Measurements from ENCODE around the gene EVC2. TPM values are rescaled to one million over a fixed set of nuclear protein-coding genes. Genes with fewer than 3 reads are reported as not detected.

EVC2 gene
- total and polyA plus RNA-seq, 2 of the 13 experiments (the other 11 are each of a cell fraction or from before 2014, with no cell fraction given), result not detected

DNA sequence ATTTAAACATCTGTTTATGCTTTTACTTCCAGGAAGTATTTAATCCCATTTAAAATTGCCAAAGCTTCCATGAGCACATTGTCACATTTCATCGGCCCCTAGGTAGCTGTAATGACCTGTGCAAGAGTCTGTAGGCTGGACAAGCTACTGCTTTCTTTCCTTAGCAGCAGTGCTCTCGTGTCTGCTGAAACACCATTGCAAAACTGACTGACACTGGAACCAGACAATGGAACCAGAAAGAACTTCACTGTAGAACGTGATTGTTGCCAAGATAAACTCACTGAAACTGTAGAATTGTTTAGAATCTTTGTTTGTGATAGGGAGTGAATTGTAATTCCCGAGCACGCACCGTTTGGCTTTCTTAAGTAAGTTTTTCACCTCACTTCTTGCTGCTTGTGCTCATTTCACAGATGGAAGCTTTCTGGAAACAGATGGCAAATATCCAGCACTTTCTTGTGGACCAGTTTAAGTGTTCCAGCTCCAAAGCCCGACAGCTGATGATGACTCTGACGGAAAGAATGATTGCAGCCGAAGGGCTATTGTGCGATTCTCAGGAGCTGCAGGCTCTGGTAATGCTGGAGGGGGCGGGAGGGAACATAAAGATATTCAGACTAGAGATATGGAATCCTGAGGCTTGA lies 39.5 kb upstream of the EVC2 start:
- Histone ChIP-seq H3K79me2 (ENCODE audit: insufficient read depth, low read length) (no peaks in the 10 kb centered on the region), H3K4me3 (replicated peaks in 1 of 3; ENCODE audit: insufficient read depth in 1 of 3, low read depth in 2 of 3, low read length in 3 of 3) (no peak overlapping the region), H3K27me3 (ENCODE audit: control insufficient read depth in 1 of 2, insufficient read depth in 2 of 2, low read length in 2 of 2) (no peaks in the 10 kb centered on the region), H3K9me3 (ENCODE audit: low read length) (no peaks in the 10 kb centered on the region), H2AFZ (ENCODE audit: low read length) (no peak overlapping the region), H4K20me1 (ENCODE audit: insufficient read depth, low read length) (no peaks in the 10 kb centered on the region), H3K36me3 (replicated peaks in 1 of 2; ENCODE audit: control insufficient read depth in 1 of 2, insufficient read depth in 2 of 2, low read length in 2 of 2) (peaks cover 7 to 33% of the 10 kb centered on the region in 2 experiments), H3K9ac (ENCODE audit: insufficient read depth, low read depth, low read length) (no peak overlapping the region), H3K4me1 (ENCODE audit: insufficient read depth, low read length) (no peaks in the 10 kb centered on the region), H3K27ac (ENCODE audit: extremely low read length, insufficient read depth, low read length) (no peak overlapping the region), H3K4me2 (ENCODE audit: low read depth, low read length) (no peak overlapping the region)
- CTCF ChIA-PET (ENCODE audit: low intra/inter-chr PET ratio, low total read pairs), result no interaction called here
- intact Hi-C loops (cut with micrococcal nuclease; ENCODE audit: unreplicated experiment) (no loop called here), in situ Hi-C loops (cut with HindIII; ENCODE audit: extremely low pct_ligation_motif_present, low pct_unique_long_range_greater_than_20kb) (no loop called here)
- FAIRE-seq, result no peak
- TF ChIP-seq BRCA1 (CRISPR knock-in tag; IDR thresholded peaks at IDR 0.05), result no peak
- ATAC-seq, result no peak
- 93% methylated on average over 11 of the region's 11 CpGs for WGBS (ENCODE audit: low lambda C conversion rate)
- POLR2A ChIA-PET, result no interaction called here
- no TSS peak for BruUV-seq (replicated peaks)
- no peak for DNase-seq (ENCODE audit: low spot score)

DNA sequence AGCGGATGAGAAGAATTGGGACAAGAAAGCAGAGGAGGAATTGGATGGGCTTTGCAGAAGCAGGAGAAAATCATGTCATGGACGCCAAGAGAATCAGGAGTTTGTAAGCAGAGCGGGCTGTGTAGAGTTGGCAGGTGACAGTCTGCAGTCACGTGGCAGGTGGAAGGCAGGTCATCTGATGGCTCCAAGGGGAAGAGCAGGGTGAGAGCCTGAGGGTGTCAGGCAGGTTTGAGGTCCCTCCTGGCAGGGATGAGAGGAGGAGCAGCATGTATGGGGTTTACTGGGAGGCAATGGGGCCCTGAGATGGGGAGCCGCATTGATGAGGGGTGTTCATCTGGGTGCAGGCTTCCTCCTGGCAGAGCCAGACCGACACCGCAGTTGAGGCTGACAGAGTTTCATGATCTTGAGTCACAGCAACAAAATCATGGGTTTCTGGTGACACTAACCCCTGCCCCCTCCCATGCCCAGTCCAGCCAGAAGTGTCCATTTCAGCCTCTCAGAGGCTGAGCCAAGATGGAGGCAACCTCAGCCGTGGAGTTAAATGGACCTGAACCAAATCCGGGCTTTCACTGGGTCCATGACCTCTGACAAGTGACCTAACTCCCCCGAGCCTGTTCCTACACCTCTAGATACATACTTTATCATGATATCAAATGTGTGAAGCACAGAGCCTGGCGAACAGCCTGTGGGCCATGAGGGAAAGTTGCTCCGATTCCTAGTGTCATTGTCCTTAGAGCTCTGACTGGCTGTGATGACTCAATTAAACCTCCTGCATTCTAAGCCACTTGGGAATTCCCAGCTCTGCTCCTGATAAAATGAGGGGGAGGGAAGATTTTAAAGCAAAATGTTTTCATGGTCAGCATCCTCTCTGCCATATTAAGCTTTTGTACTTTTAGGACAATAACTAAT lies 38.7 kb upstream of the EVC2 start:
- H3K4me1 ChIP-seq (ENCODE audit: insufficient read depth, low read length), result no peaks in the 10 kb centered on the region
- no peak overlapping the region for H3K4me2 ChIP-seq (ENCODE audit: low read depth, low read length)
- no peaks in the 10 kb centered on the region for H4K20me1 ChIP-seq (ENCODE audit: insufficient read depth, low read length)
- no TSS peak for BruUV-seq (replicated peaks)
- H3K27me3 ChIP-seq (ENCODE audit: control insufficient read depth in 1 of 2, insufficient read depth in 2 of 2, low read length in 2 of 2), result no peaks in the 10 kb centered on the region
- peaks cover 10 to 40% of the 10 kb centered on the region in 2 experiments for H3K36me3 ChIP-seq (replicated peaks in 1 of 2; ENCODE audit: control insufficient read depth in 1 of 2, insufficient read depth in 2 of 2, low read length in 2 of 2)
- no peak for TF ChIP-seq ZNF850 (CRISPR knock-in tag; conservative IDR thresholded peaks at IDR 0.05)
- no peak for TF ChIP-seq BRD4 (CRISPR knock-in tag; IDR thresholded peaks at IDR 0.05)
- POLR2A ChIA-PET, result no interaction called here
- H3K4me3 ChIP-seq (replicated peaks in 1 of 3; ENCODE audit: insufficient read depth in 1 of 3, low read depth in 2 of 3, low read length in 3 of 3), result no peak overlapping the region
- CTCF ChIA-PET (ENCODE audit: low intra/inter-chr PET ratio, low total read pairs), result no interaction called here
- no peak for DNase-seq (ENCODE audit: low spot score)
- no peaks in the 10 kb centered on the region for H3K79me2 ChIP-seq (ENCODE audit: insufficient read depth, low read length)
- no peak overlapping the region for H3K27ac ChIP-seq (ENCODE audit: extremely low read length, insufficient read depth, low read length)
- H3K9me3 ChIP-seq (ENCODE audit: low read length), result no peaks in the 10 kb centered on the region
- no peak overlapping the region for H2AFZ ChIP-seq (ENCODE audit: low read length)
- FAIRE-seq, result no peak
- 95% methylated on average over 8 of the region's 12 CpGs for WGBS (ENCODE audit: low lambda C conversion rate)
- in situ Hi-C loops (cut with HindIII; ENCODE audit: extremely low pct_ligation_motif_present, low pct_unique_long_range_greater_than_20kb), result no loop called here
- no peak overlapping the region for H3K9ac ChIP-seq (ENCODE audit: insufficient read depth, low read depth, low read length)
- ATAC-seq, result no peak
- intact Hi-C loops (cut with micrococcal nuclease; ENCODE audit: unreplicated experiment), result no loop called here
